Activated CD4-positive, alpha-beta T cell treated with anti-CD3 and anti-CD28 coated beads, Interleukin-2, amount 50 U/mL, for 16 hours (primary cell): ENCODE data around the gene CYP26B1.
"Not testable (repeated sequence)": the region's sequence is repeated elsewhere in the genome, so short reads cannot be mapped to it uniquely, and the experiment has no call there.

Experiments used
- DNase-seq: peaks from one replicate; pipeline ENCODE4 v3.0.0-alpha.2; 2020

CYP26B1 gene

DNA sequence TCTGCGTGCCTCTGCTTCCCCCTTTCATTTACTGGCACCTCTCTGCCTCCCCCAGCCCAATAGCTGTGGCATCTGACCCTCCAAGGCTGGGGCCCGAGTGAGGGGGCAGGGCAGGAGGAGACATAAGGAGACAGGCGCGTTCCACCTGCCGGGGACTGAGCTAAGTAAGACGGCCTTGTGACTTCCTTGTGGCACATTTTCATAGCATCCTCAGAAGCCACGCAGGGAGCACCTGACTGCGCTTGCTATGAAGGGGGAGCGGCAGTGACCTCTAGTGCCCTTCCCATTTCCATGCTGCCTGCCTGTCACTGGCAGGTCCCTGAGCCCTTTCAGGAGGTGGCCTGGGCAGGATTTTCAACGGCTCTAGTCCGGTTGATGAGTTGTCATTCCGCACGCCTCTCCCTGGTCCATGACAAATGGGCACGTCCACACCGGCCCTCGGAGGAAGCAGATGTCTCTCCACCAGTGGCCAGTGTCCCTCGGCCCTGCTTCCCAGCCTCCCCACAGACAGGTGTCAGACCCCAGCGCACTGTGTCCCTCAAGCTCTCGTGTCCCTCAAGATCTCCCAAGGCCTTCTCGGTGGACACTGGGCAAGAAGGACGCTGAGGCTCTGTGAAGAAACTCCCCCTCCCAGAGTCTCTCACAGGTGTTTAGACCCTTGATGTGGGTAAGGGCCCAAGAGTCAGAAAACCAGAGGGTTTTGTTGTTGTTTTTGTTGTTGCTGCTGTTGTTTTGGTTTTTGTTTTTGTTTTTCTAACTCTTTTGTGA is 42.7 kb downstream of the CYP26B1 start:
- DNase-seq = no peak

DNA sequence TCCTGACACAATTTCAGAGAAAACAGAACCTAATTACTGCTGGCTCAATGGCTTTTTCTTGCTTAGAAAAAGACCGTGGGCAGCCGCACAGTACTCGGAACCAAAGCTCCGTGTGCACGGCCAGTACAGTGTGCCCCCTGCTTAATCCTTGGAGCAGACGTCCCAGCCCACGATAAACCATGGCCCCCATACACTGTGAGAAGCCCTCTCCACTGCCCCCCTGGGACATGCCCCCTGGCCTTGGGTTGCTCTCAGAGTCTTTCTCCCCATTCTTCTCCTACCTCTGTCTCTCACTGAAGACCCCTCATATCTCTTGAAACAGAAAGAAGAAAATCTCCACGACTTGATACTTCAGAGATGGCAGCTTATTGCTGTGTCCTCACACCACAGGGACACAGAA is 44.0 kb downstream of the CYP26B1 start:
- DNase-seq = no peak

DNA sequence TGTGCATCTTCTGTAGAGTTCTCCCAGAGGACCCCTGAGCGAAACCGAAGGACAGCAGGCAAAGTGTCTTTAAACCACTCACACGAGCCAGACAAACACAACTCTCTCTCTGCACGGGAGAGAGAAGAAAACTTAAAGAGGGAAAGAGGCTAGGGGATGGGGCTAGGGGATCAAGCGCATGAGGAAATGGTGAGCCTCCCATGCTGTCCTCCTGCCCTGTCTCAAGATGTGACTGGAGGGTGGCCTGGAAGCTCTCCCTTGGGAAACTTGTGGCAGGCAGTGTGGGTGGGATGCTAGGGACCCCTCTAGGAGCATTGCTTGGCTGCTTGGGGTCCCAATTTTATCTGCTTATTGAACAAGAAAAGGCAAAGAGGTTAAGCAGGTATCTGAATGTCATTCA is 44.5 kb downstream of the CYP26B1 start:
- DNase-seq = no peak

DNA sequence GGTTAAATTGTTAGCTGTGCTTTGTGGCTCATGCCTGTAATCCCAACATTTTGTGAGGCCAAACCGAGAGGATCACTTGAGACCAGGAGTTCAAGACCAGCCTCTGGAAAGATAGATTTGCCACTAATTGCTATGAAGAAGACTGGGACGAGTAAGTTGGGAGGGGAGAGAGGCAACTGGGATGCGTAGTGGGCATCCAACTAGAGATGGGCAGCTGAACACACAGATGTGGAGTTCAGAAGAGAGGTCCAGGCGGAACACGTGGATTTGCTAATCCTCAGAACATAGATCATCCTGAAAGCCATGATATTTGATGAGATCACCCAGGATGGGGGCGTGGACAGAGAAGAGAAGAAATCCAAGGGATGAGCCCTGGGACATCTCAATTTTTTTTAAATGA is 48.7 kb downstream of the CYP26B1 start:
- no peak for DNase-seq

DNA sequence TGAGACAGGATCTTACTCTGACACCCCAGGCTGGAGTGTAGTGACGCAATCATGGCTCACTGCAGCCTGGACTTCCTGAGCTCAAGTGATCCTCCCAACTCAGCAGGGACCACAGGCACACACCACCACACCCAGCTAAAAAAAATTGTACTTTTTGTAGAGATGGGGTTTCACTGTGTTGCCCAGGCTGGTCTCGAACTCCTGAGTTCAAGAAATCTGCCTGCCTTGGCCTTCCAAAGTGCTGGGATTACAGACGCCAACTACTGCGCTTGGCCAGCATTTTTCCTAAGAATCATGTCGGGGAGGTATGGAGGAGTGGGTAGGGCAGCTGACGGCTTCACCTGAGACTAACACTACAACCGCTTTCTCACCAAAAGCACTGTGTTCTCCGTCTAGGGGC is 50.4 kb downstream of the CYP26B1 start:
- DNase-seq = no peak

DNA sequence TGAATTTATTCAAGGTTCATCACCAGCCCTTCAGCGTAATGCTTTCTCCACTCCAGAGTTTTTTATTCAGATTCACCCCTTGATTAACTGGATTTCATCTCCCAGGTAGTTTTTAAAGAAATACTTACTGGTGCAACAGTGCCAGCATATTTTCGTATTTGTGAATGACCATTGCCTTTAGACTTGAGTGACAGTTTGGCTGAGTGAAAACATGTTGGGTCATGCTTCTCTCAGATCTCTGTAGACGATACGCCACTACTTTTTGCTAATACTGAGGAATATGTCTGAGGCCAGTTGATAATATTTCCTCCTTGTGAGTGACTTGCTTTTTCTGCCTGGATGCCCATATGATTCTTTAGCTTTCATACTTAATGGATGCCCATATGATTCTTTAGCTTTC is 51.5 kb downstream of the CYP26B1 start:
- no peak for DNase-seq

DNA sequence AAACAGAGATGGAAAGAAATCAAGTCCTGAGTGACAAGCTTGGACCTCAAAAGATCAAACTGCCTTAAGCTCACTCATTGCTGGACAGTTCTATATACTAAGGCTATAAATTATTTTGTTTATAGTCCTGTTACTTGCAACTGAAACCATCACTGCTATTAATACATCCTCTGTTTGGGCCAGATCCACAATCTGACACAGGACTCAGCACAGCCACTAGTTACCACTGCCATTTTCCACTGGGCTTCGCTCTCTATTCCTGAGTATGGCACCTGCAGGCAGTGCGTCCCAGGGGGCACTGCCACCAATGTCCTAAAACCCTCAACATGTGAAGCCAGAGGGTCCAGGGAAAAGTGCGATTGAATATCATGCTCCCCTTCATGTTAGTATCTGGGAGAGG is 52.3 kb downstream of the CYP26B1 start:
- no peak for DNase-seq

DNA sequence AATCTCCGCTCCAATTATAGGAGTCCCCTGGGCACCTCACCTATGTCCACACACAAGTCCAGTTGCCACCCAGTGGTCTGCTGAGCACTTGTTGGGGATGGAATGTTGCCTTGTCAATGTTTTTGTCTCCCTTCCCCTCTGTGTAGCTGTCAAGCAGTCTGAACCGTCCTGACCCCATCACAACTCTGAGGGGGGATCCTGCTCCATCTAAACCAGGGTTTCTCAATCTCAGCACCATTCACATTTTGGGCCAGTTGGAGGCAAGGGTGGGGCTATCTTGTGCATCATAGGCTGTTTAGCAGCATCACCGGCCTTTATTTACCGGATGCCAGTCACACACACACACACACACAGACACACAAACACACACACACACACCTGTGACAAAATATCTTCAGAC is 53.0 kb downstream of the CYP26B1 start:
- DNase-seq = no peak

DNA sequence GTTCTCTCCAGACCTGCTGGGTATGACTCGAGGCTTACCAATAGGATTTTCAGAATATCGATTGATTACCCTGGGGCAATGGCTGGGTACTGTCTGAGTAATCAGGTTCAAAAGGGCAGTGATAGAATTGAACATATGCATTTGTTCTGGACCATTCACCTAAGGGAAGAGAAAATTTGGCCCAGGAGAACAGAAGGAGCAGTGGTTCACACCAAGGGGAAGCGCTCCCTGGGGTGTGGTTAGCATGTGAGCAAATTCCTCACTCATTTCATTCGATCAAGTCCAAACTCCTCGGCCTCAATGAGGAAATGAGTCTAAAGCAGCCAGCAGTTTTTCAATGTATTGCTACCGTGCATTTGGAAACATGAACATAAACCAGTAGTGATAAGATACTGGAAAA is 55.6 kb downstream of the CYP26B1 start:
- no peak for DNase-seq

DNA sequence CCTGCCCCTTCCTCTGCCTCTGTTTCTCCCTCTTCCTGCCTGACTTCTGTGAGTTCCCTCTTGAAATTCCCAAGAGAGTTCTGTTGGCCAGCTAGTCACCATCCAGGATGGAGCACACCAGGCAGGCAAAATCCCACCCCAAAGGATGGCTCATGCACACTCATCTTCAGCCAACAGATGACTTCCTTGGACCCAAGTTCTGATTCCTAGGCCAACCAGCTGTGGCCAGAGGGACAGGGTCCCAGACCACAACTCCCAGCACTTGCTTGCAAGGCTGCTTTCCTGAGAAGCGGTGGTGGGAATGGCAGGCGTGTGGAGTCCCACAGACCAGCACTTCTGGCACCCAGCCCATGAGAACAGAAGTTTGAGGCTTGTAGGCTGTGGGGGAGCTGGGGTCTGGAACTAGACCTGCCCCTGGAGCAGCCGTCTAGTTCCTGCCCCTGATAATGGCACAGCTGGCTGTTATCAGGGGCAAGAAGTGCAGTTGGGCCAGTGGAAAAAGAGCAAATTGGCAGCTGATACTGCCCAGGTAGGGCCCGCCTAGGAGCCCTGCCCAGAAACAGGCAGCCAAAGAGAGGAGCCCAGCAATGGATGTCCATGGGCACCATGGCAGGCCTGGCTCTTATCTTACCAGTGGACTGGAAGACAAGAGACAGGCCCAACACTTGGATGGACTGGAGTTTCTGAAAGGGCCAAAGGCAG is 56.7 kb downstream of the CYP26B1 start:
- DNase-seq = no peak

DNA sequence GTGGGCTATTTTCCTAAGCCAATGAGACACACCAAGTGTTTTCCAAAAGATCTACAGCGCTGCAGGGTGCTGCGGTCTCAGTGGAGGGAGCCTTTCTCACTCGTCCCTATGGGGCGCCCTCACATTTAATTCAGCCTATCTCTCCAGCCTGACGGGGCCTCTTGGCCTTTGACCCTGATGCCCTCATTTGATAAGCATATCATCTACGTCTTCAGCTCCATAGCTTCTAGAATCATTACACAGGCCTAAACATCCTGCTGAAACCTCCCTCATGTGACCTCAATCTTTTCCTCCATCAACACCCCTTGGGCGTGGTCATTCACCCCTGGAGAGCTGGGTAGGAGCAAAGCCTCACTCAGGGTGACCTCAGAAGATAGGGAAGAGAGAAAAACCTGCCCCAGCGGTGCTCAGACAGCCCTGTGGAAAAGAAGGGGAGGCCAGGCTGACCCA is 57.4 kb downstream of the CYP26B1 start:
- DNase-seq = no peak

DNA sequence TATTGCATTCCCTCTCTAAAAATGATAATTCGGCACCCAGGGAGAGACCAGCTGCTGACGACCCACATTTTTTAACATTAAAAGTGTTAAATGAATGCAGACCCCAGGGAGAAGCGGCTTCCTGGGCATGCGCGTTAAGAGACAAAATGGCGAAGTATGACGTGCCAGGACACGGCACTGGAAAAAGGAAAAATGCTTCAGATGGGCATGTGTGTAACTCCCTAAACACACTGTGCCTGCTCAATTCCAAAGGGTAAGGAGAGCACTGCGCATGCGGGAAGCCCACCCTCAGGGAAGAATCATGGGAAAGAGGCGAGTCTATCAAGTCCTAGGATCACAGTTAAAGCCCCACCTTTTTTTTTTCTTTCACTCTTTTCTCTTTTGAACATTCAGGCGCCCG is 58.1 kb downstream of the CYP26B1 start:
- DNase-seq = no peak

DNA sequence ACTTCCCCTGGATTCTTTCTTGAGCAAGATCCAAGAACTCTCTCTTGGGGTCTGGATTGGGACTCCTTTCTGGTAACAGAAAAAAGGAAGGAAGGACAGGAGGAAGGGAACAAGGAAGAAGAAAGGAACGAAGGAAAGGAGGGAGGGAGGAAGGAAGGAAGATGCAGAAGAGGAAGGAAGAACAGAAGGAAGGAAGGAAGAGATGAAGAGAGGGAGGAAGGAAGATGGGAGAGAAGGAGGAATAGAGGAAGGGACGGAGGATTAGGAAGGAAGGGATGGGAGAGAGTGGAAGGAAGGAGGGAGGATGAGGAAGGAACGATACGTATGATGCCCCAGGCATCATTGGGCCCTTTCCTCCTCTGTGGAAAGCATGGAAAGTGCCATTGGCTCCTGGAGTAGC is 58.6 kb downstream of the CYP26B1 start:
- DNase-seq = no peak

DNA sequence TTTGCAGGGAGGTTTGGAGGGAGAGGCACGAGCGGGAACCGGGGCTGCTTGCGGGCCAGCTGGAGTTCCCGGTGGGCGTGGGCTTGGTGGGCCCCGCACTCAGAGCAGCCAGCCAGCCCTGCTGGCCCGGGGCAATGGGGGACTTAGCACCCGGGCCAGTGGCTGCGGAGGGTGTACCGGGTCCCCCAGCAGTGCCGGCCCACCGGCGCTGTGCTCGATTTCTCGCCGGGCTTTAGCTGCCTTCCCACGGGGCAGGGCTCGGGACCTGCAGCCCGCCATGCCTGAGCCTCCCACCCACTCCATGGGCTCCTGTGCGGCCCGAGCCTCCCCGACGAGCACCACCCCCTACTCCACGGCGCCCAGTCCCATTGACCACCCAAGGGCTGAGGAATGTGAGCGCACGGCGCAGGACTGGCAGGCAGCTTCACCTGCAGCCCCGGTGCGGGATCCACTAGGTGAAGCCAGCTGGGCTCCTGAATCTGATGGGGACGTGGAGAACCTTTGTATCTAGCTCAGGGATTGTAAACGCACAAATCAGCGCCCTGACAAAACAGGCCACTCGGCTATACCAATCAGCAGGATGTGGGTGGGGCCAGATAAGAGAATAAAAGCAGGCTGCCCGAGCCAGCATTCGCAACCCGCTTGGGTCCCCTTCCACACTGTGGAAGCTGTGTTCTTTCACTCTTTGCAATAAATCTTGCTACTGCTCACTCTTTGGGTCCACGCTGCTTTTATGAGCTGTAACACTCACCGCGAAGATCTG is 60.6 kb downstream of the CYP26B1 start:
- not testable (repeated sequence) for DNase-seq

DNA sequence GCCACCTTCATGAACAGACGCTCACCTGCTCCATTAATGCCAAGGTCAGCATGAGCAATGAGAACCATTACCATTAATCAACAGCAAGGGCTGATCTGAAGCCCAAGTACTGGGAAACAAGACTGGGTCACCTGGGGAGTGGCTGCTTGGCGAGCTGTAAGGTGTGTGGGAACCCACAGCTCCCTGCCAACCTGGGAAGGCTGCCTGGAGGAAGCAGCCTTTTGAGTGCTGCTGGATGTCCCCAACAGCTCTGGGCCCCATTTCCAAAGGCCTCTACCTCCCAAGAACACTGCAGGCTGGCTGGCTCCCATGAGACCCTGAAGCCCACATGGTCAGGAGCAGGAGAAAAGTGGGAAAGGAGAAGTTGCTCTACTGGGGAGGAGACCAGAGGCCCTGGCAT is 62.1 kb downstream of the CYP26B1 start:
- DNase-seq = no peak

DNA sequence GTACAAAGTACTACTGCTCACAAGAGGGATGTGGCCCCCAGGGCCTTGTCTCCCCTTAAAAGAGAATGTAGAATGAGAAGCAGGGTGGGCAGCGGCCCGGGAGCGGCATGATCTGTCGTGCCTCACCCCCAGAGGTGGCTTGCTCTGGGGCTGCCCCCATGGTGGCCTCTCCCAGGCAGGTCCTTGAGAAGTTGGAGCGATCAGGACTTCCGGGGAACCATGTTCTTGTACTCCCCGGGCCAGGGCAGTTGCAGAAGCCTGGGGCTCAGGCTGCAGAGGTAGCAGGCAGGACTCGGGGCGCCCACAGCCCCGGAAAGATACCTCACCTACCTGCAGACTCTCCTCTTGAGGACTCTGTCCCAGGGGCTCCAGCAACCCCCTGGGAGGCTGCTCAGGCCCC is 62.6 kb downstream of the CYP26B1 start:
- DNase-seq = no peak

DNA sequence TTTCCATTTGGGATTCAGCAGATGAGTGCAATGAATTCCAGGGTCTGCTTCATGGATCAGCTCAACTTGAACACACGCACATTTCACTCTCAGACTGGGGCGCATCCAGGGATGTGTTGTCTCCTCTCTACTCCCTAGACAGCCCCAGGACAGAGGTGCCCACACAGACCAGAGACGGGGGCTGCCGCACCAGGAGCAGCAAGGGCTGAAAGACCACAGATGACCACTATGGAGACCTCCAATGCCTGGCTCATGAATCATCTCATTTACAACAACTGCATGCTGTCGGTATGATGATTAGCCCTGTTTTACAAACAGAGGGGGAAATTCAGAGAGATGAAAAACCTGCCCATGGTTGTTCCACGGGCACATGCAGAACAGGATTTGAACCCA is 63.1 kb downstream of the CYP26B1 start:
- DNase-seq = no peak

DNA sequence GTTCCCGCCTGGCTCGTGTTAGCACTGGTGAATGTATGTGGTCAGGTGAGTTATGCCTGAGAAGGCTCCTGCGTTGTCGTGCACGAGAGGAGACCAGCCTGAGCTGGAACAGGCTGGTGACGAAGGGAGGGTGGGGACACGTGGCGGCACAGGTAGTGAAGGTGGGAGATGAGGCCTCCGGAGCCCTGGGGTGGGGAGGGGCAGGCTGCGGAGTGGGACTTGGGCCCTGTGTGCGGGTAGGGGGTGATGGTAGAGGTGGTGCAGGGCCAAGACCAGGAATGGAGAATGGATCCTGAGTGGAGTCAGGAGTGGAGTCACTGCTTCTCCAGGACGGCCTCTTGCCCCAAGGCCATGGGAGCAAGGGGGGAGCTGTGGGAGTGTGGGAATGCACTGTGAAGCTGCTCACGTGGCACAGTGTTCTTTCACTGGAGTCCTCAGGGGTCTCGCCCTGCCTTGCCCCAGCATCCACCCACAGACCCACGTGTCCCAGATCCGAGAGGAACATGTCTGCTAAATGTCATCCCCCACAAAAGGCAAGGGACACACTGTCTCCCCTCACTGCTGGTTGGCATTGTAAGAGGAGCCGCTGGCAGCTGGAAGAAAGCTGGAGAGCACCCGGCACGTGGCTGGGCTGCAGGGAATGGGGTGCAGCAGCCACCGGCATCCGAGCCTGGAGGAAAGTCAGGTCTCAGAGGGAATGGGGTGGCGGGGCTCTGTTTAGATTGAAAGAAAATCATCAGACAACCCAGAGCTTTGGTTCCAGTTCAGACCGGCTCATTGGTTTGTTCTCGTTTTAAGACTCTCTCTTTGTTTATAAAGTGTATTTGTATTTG is 63.7 kb downstream of the CYP26B1 start:
- DNase-seq = no peak

DNA sequence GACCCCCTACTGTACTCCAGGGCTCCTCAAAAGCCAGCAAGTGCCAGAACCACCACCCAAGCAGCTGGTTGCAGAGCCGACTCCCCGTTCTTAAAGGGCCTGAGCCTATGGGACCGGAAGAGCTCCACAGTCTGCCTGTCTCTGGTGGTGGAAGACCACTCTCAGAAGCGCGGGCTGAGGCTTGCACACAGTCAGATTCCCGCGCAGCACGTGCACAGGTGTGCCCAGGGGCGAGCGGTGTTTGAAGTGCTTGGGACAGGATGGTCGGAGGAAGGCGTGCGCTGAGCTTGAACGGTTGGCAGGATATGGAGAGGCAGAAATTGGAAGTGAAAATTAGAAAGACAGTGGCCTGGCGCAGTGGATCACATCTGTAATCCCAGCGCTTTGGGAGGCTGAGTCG is 64.8 kb downstream of the CYP26B1 start:
- DNase-seq = no peak

DNA sequence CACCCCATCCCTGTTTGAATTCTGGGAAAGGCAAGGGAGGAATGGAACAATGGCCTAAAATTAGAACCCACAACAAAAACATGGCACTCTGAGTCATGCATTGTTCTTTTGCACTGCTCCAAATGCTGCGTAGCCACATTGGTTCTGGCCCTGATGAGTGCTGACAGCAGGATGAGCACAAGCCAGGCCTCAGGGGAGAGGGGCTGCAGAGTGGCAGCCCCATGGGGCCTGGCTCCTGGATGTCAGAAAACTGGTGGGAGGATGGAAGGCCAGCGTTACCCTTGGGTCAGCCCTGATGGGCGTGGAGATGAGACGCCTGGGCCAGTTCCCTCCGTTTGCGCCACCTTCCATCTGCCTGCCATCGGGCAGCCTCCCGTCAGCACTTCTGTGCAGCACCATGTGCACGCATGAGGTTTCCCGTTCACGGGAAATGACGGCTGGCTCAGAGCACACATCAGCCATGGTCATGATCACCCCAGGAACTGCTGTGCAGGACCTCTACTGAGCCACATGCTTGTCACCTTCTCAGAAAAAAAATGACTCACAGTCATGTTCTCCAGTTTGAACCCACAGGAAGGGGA is 65.6 kb downstream of the CYP26B1 start:
- DNase-seq = no peak

DNA sequence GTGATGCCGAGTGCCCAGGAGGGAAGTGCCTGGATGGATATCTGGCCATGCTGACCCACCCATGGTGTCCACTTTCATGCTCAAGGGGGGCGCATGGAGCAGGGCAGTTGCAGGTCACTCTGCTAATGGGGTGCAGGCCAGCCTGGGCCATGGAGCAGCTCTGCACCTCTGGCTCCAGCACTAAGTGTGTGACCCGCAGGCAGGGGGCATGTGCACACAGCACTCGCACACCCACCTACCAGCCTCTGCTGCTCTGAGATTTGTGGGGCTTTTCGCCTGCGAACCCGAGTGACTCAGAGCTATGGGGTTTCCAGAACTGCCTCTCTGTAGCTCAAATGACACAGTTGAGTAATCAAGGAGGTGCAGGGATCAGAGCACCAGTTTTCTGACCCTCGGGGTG is 66.2 kb downstream of the CYP26B1 start:
- DNase-seq = no peak

DNA sequence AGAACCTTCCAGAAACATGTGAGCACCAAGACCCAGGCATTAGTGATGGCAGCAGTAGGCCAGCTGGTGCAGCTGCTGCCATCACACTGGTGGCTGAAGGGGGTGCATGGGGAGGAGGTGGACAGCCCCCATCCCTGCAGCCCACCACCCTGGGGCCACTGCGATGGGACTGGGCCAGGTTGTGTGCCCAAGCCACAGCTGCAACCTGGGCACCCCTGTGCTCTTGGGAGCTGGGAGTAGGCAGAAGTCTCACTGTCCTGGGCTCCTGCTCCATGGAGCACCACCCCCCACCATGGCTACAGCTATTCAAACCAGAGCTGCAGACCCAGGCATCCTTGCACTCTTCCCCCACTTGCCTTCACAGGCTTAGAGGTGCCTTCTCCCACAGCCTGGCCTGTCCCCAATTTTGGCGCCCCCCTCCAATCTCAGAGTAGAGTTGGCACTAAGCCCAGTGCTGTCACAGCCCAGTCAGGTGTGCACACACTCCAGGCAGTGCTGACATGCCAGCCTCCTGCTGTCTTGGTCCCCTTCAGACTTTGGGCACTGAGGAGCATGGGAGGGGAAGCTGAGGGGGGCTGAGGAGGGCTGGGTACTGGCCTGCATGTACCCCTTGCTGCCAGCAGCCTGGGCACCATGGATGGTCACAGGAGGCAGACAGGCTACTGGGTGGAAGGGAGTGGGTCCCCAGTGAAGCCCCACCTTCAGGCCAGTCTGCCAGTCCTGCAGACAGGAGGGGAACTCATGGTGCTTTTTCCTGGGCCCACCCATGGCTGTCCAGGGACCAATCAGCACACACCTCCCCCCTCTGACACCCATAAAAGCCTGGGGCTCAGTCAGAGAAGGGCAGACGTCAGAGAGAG is 67.1 kb downstream of the CYP26B1 start:
- DNase-seq = no peak
